UCSD-AML1 (cell line): ENCODE results near the gene FBXL3.
"Not testable (repeated sequence)": the region's sequence is repeated elsewhere in the genome, so short reads cannot be mapped to it uniquely, and the experiment has no call there.

Experiments used
- DNase-seq: peaks from one replicate; lab custom pipeline; 2025; ENCODE audit not compliant: unreplicated experiment; lab: John Stamatoyannopoulos, UW

Gene FBXL3

DNA sequence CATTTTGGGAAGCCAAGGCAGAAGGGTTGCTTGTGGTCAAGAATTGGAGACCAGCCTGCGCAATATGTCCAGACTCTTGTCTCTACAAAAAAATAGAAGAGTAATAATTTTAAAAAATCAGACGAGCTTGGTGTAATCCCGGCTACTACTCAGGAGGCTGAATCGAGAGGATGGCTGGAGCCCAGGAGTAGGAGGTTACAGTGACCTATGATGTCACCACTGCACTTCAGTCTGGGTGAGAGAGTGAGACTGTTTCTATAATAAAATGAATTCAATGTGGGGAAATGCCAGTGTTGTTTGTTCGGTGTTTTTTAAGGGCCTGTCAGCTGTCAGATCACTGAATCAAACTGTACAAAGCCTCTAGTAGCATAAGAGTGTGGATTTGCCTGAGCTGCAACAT, 1.2 kb upstream of the FBXL3 start:
- no peak for DNase-seq

DNA sequence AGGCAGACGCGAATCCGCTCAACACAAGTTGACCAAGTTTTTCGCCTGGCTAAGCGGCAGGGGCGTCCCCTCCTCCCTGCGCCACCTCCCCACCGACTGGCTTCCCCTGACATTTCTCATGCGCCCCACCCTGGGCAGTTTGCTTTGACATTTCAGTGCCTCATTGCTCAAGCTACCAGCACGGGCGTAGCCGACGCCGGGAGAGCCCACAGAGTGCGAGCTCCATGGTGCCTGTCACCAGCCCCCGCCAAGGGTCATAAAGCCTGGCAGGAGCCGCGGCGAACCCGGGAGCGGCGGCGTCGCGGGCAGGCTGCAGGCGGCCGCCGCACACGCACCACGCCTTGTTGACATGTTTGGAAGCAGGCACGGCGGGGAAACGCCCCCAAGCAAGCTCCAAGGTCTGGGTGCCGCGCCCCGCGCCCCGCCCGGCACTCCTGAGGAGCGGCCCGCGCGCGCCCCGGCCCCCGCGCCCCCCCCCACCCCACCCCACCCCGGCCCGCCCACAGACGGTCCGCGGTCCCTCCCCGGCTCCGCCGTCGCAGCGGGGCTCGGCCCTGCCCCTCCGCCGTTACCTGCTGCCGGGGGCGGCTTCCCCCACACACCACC, 601 bp downstream of the FBXL3 start:
- DNase-seq, result peak; percentile 85

DNA sequence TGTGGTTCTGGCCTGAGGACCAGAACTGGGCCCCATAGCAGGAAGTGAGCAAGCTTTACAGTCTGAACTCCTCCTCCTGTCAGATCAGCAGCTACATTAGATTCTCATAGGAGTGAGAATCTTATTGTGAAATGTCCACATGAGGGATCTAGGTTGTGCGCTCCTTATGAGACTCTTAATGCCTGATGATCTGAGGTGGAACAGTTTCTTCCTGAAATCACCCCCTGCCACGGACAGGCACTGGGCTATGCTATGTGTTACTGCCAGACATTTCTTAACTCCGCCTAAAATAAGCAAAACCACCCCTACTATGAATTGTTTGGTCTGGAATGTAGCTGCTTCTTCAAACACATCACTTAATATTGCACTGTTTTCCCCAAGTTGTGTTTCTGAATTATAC, 4.6 kb downstream of the FBXL3 start:
- no peak for DNase-seq

DNA sequence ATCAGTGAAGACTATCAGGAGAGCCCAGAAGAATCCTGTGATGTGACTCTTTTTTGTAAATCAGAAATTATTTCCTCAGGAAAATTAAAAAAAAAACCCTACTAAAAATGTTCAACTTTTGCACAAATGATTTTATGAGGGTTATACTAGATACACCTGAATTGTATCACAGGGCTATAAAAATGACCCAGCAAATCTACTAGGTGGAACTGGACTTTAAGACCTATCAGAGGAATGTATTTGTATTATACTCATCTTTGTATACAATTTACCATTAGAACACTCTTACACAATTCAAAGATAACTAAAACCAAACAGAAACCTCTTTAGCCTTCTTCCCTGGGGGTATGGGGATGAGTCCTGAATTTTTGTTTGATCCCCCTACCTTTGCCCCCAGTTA, 7.2 kb downstream of the FBXL3 start:
- DNase-seq, result no peak

DNA sequence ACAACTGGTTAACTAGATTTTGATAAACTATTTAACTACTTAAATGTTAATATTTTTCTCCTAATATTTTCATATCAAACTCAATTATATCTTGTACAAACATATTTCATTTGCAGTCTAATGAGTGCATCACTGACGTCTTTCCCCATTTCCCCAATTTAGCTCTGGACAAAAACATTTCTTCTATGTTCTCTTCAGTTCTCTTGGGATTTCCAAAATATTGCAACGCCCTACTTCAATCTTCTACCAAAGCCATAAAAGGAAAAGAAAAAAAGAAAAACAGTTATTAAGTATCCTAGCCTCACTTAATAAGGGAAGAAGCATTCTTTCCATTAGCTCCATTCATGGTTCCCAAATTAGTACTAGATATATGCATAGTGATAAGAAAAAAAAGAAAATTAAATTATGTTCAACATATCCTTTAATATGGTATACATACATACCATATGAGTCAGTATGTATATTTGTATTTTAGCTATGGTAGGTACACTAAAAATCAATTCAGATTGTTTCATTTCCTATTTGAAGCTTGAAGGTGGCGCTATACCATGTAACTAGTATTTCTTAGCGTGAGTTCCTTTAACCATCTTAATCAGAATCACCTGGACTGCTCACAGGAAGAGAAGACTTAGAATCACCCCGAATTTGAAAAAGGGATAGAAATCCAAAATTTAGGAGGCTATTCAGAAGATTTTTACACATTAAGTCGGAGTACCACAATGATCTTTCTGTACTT, 9.9 kb downstream of the FBXL3 start:
- no peak for DNase-seq

DNA sequence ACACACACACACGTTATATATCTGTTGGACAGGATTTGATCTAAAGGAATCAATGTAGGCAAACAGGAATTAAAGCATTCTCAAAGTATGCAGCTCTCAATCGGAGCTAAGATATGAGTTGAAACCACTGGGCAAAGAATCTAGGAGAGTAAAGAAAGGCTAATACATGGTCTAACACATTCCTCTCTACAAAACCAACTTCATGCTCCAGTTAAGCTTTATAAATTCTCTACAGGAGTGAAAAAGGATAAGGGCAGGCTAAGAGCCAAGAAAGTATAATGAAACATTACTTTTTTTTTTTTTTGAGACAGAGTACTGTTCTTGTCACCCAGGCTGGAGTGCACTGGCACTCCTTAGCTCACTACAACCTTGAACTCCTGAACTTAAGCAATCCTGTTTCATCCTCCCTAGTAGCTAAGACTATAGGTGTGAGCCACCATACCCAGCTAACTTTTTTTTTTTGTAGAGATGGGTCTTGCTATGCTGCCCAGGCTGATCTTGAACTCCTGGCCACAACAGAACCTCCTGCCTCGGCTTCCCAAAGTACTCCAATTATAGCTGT, 10.6 kb downstream of the FBXL3 start:
- no peak for DNase-seq

DNA sequence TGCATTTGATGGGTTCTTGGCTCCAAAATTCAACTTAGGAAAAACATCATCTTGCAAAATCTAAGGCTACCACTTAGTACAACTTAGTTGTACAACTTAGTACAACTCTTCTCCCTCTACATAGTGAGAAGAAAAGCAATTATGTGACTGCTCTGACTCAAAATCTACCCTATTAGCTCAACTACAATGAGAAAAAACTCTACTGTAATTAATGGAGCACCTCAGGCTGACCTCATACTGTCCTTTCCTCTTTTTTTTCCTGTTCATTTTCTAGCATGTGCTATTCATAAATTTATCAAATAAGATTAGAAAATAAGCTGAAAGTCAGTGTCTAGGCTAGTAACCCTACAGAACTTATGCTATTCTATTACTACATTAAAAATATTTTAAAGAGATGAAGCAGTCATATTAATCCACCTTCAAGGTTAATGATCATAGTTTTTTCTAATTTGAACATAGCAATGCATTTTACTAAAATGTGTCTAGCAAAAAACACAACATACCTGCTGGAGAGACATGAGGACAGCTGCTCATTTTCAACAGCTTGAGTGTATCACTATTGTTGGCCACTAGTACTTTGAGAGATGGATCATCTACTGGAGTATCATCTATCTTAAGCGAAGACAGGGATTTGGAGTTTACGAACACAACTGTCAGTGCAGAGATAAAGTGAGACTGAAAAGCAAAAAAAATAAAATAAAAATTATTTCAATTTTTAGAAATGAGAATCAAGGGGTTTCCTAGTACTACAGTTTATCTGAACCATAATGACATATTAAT, 11.9 kb downstream of the FBXL3 start:
- no peak for DNase-seq

DNA sequence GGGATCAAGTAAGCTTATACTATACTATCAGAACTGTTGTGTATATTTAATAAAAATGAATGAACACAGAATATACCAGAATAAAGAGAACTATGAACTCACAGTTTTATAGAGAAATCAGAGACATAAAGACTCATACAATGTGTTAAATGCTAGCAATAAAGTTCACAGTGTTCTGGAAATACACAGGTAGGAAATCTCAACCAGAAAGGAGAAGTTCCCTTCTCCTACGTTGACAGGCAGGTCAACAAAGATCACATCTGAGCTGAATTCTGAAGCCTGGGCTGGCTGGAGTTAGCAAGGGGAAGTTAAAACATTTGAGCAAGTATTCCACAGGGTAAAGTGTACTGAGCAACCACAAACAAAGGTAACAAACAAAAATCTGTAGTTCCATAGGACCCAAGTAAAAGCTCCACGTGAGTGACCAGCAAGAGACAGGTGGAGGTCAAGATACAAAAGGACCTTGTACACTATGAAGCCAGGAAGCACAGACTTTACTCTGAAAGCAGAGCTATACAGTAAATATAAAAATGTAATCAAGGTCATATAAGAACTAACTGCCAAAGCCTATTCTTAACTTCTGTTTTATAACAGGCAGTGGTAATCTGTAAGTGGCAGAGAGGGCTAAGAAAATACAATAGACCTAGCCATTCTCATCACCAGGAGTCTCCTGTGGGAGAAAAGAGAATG, 13.0 kb downstream of the FBXL3 start:
- DNase-seq, result no peak

DNA sequence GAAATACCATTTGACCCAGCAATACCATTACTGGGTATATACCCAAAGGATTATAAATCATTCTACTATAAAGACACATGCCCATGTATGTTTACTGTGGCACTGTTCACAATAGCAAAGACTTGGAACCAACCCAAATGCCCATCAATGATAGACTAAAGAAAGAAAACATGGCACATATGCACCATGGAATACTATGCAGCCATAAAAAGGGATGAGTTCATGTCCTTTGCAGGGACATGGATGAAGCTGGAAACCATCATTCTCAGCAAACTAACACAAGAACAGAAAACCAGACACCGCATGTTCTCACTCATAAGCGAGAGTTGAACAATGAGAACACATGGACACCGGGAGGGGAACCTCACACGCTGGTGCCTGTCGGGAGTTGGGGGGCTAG, 17.2 kb downstream of the FBXL3 start:
- not testable (repeated sequence) for DNase-seq

DNA sequence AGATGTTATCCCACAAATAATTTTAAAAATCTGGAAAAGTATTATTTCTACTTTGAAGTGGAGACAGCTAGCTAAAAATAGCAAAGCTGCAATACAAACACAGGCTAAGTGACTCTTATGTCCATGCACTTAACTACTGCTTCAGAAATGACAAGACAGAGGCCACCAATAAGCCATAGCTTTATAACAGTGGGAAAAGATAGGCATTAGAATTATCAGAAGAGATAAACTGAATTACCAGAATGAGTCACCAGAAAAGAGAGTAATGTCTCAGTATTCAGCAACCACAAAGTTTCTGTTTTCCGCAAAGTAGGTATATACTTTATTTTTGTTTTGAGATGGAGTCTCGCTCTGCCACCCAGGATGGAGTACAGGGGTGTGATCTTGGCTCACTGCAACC, 17.9 kb downstream of the FBXL3 start:
- no peak for DNase-seq

DNA sequence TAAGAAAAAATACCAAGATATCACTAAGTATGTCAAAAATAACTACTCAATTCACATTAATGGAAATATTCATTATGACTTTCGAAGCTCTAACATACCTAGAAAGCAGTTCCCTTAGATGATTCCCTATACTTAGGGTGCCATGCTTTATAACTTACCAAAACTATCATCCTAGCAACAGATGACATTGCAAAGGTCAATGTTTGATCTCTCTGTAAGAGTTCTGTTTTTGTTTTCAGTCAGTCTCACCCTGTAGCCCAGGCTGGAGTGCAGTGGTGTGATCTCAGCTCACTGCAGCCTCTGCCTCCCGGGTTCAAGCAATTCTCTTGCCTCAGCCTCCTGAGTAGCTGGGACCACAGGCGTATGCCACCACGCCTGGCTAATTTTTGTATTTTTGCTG, 18.6 kb downstream of the FBXL3 start:
- DNase-seq, result not testable (repeated sequence)

DNA sequence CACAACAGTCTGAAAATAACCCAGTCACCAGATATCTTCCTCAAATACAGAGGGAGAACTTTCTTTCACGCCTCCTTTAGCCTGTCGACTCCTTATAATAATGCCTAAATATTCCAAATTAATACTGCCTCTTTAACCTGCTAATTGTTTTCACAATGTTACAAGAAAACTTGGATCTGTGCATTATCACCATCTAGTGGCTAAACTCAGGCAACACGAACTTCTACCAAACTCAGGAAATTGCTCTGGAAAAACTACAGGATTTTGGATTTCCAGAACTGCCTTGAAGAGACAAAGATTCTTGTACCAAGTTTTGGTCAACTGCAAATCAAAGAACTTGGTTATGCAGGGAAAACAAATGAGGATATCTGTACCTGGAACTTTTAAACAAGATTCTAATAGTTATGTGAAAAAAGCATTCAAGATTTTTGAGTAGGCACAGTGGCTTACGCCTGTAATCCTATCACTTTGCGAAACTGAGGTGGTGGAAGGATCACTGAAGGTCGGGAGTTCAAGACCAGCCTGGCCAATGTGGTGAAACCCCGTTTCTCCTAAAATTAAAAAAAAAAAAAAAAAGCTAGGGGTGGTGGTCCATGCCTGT, 24.3 kb downstream of the FBXL3 start:
- no peak for DNase-seq

DNA sequence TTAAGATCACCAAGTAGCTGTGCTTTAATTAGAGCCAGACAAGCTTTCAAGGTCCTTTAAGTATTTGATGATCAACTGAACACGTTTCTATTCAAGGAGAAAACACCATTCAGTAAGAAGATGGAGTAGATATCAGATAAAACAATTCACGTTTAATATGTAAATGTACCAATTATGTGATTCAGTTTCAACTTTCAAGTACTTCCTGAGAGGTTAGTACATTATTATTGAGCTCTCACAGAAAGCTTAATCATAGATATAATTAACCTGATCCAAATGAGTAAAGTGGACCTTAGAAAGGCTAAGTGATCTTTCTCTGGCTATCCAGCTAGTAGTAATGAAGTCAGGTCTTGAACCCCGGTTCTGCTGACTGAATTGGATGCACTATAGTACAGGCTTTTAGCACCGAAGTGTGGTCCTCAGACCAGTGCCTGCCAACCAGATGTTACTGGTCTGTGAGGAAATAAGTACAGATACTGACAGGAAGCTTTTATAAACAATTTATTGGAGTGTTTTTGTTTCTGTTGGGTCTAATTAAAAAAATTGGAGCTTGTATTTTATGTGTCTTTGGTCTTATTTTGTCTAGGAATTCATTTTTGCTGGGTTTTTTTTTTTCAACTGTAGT, 24.9 kb downstream of the FBXL3 start:
- no peak for DNase-seq

DNA sequence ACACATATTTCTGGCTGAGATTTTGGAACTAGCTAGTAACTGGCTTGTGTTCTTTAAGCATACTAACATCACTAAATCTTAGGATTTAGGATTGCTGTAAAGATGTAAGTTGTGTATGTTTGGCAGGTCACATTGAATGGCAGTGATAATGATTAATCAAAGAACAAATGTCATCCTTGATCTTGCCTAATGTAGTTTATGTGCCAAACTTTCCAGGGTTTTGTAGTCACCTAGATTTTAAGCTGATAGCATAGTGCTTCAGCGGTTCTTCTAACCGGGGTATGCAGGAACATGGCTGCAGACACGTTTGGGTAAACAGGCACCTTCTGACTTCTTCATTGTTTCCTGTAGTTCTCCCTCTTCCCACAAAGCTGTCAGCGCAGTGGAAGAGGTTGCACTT, 25.4 kb downstream of the FBXL3 start:
- DNase-seq, result no peak

DNA sequence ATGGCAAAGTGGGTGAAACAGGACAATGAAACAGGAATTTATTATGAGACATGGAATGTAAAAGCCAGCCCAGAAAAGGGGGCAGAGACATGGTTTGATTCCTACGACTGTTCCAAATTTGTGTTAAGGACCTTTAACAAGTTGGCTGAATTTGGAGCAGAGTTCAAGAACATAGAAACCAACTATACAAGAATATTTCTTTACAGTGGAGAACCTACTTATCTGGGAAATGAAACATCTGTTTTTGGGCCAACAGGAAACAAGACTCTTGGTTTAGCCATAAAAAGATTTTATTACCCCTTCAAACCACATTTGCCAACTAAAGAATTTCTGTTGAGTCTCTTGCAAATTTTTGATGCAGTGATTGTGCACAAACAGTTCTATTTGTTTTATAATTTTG, 26.5 kb downstream of the FBXL3 start:
- DNase-seq, result no peak

DNA sequence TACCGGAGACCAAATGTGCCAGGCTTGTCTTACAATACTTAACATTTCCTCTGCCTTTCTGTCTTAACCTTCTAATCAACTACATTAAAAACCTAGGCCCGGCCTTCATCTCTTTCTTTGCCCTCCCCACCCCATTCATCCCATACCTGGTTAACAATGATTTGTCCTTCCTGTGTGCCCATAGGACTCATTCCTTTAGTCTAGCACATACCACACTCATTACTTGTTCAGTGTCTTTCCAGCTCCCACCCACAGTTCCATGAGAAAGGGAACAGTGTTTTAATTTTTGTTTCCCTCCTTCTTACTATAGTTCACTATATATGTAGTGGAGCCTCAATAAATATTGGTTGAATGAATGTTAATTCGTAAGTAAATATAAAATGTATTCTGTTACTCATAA, 32.7 kb downstream of the FBXL3 start:
- no peak for DNase-seq

DNA sequence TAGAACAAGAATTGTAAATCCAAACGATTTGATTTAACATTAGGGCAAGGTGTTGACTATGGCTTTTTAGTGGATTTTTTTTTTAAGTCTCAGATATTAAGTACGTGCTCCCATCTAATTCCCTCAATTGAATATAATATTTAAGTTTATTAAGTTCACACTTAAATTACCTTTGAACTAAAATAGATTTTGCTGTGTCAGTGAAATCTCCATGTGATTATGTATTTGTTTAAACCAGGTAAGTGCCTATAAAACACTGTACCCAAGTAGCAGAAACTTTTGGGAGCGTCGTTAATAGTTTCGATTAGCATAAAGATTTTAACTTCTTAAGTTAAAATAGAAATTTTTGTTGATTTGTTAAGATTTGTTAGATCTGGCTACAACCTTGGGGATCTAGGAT, 33.5 kb downstream of the FBXL3 start:
- no peak for DNase-seq

DNA sequence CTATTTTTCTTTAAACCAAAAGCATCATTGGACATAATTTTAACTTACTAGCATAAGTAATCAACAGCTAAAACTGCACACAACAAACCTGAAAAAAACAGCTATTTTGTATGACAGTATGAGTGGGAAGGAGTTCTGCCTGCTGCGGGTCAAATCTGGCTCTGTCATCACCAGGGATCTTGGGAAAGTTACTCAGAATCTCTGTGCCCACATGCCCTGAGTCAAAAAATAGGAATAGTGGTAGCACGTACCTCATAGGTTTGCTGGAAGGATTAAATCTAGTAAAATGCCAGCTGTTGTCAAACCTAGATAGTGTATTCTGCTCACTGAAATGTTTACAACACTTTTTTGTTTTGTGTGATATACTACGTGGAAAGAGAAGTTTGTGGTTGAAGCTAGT, 33.9 kb downstream of the FBXL3 start:
- DNase-seq, result no peak

DNA sequence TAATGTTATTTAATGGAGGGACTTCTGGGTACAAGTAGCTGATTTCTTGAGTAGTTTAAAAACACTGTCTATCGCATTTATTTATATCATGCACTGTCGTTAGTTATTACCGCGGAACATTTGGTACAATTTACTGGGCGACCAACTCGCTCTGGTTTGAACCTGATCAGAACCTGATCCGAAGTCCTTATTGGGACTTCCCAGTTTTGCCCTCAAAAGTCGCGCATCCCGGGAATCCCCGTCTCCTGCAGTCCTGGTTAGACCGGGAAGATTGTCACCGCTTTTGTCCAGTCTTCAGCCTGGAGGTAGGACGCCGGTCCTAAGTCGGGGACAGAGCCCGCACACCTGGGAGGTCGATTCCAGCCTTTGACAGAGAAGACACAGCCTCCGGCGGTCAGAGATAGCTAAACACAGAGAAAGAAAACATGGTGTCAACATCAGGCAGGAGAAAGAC, 34.4 kb downstream of the FBXL3 start:
- DNase-seq, result peak; percentile 28

DNA sequence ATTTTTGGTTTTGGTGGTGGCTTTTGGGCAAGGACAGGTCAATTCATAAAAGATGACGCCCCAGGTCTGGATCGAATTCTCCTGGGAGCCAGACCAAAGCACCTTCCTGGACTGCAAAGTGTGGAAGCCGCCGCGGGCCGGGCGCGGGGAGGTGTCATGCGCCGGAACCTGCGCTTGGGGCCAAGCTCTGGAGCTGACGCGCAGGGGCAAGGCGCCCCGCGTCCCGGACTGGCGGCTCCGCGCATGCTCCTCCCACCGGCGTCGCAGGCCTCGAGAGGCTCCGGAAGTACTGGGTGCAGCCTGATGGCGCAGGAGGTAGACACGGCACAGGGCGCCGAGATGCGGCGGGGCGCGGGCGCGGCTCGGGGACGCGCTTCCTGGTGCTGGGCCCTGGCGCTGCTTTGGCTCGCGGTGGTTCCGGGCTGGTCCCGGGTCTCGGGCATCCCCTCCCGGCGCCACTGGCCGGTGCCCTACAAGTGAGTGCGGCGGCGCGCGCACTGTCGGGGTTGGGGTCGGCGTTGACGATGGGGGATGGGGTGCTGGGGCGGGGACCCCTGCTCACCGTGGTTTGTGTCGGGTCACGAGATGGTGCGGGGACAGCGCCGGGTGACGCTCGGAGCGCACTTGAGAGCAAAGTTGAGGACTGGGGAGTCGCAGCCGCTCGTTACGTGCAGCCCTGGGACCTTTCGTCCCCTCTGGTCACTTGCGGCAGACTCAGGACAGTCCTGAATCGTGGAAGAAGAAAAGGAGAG, 35.0 kb downstream of the FBXL3 start, which contains the start of gene CLN5:
CLN5 (plus strand) TSS at position 286 of the 752 bp plus-strand sequence; CDS start at position 304, 18 bp downstream.
- DNase-seq, result peak; percentile 95
